ENCODE measurements around the gene PSMA3. TPM values are rescaled to one million over a fixed set of nuclear protein-coding genes. Genes with fewer than 3 reads are reported as not detected.
A peak's percentile ranks its signal among the peaks of the same experiment; 100 is the strongest.

The PSMA3 gene
- polyA plus RNA-seq, 4 donors = 133 to 206 (median 171) TPM

GRCh38 chr14:58215191-58215914 is 29.3 kb upstream of the PSMA3 start:
- H3K36me3 ChIP-seq (ENCODE audit: control insufficient read depth in 3 of 3, insufficient read depth in 2 of 3, low read depth in 1 of 3, low read length in 3 of 3) = peaks cover 6 to 24% (median 9%) of the 10 kb centered on the region in 3 donors
- no peaks in the 10 kb centered on the region for H3K4me1 ChIP-seq (ENCODE audit: control insufficient read depth in 3 of 3, insufficient read depth in 2 of 3, low read depth in 1 of 3, low read length in 2 of 3)
- no peaks in the 10 kb centered on the region for H3K27me3 ChIP-seq (ENCODE audit: control insufficient read depth in 3 of 3, insufficient read depth in 3 of 3, low read length in 3 of 3)
- no peak for DNase-seq
- no peak for FAIRE-seq
- no peaks in the 10 kb centered on the region for H3K9me3 ChIP-seq (ENCODE audit: control insufficient read depth in 2 of 2, insufficient read depth in 1 of 2, low read depth in 1 of 2, low read length in 1 of 2)
- 87 to 97% (median 92%) methylated on average over 2 of the region's 2 CpGs for WGBS, 3 donors
- no peak overlapping the region for H3K4me3 ChIP-seq (ENCODE audit: low read depth in 1 of 3, low read length in 3 of 3)
- no peak overlapping the region for H3K27ac ChIP-seq (ENCODE audit: low read depth in 1 of 3, low read length in 2 of 3)

GRCh38 chr14:58216544-58216943 is 28.1 kb upstream of the PSMA3 start:
- no peak for DNase-seq
- peaks cover 3 to 28% (median 9%) of the 10 kb centered on the region in 3 donors for H3K36me3 ChIP-seq (ENCODE audit: control insufficient read depth in 3 of 3, insufficient read depth in 2 of 3, low read depth in 1 of 3, low read length in 3 of 3)
- H3K4me1 ChIP-seq (ENCODE audit: control insufficient read depth in 3 of 3, insufficient read depth in 2 of 3, low read depth in 1 of 3, low read length in 2 of 3) = no peaks in the 10 kb centered on the region
- H3K9me3 ChIP-seq (ENCODE audit: control insufficient read depth in 2 of 2, insufficient read depth in 1 of 2, low read depth in 1 of 2, low read length in 1 of 2) = no peaks in the 10 kb centered on the region
- 82 to 90% (median 86%) methylated on average over 2 of the region's 2 CpGs for WGBS, 3 donors
- H3K27me3 ChIP-seq (ENCODE audit: control insufficient read depth in 3 of 3, insufficient read depth in 3 of 3, low read length in 3 of 3) = no peaks in the 10 kb centered on the region
- no peak overlapping the region for H3K27ac ChIP-seq (ENCODE audit: low read depth in 1 of 3, low read length in 2 of 3)
- H3K4me3 ChIP-seq (ENCODE audit: low read depth in 1 of 3, low read length in 3 of 3) = no peak overlapping the region
- FAIRE-seq = no peak

- no peak overlapping the region for H3K27ac ChIP-seq (ENCODE audit: low read depth in 1 of 3, low read length in 2 of 3)
- H3K4me3 ChIP-seq (ENCODE audit: low read depth in 1 of 3, low read length in 3 of 3) = no peak overlapping the region
- no peaks in the 10 kb centered on the region for H3K4me1 ChIP-seq (ENCODE audit: control insufficient read depth in 3 of 3, insufficient read depth in 2 of 3, low read depth in 1 of 3, low read length in 2 of 3)
- no peaks in the 10 kb centered on the region for H3K9me3 ChIP-seq (ENCODE audit: control insufficient read depth in 2 of 2, insufficient read depth in 1 of 2, low read depth in 1 of 2, low read length in 1 of 2)
- no peaks in the 10 kb centered on the region for H3K27me3 ChIP-seq (ENCODE audit: control insufficient read depth in 3 of 3, insufficient read depth in 3 of 3, low read length in 3 of 3)
- DNase-seq (no peak), FAIRE-seq (no peak)
- peaks cover 0 to 37% (median 2%) of the 10 kb centered on the region in 3 donors for H3K36me3 ChIP-seq (ENCODE audit: control insufficient read depth in 3 of 3, insufficient read depth in 2 of 3, low read depth in 1 of 3, low read length in 3 of 3)
- 96 to 98% (median 97%) methylated on average over 5 of the region's 5 CpGs for WGBS, 3 donors
Observed at GRCh38 chr14:58227096-58227819, 17.4 kb upstream of the PSMA3 start.

DNA sequence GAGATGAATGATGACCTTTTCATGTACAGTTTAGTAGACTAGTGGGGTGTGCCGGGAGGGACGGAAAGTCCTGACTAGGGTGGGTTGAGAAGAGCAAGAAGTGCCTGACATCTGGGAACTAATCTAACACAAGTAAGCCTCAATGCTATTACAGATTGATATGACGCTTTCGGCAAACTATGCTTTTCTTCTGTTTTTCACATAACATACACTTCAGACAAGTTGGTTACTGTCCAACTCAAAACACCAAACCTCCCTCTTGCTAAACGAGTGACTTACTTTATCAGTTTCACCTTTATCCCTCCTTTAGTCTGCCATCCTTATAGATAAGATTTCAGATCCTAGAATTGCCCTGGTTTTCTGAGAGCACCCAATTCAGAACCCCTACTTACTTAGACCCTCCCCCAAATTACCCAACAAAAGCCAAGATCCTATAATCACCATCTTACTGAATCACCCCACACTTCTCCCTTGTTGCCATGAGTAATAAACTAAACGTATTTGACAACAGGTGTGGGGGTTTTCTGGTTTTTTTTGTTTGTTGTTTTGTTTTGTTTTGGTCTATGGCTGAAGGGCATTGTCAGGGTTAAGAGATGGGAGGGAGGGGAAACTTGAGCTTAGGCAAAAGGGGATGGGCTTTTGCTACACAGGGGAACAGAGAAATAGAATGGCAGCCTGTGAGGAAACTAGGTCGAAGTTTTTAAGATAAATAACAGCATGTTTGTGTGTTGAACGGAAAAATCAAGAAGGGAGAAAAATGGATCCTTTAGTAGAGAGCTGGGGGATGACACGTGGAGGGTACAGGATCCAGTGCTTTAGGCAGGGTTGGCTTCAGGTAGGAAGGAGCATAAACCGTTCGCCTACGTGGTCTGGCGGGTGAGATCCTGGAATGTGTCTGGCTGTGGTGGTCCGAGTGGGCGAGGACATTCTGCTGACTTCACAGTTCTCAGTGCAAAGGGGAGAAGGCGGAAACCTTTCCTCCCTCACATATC is 6.1 kb upstream of the PSMA3 start:
- H3K9me3 ChIP-seq (ENCODE audit: control insufficient read depth in 2 of 2, insufficient read depth in 1 of 2, low read depth in 1 of 2, low read length in 1 of 2) = no peaks in the 10 kb centered on the region
- FAIRE-seq = no peak
- peaks cover 0 to 7% (median 0%) of the 10 kb centered on the region in 3 donors for H3K4me1 ChIP-seq (ENCODE audit: control insufficient read depth in 3 of 3, insufficient read depth in 2 of 3, low read depth in 1 of 3, low read length in 2 of 3)
- DNase-seq = peak in 1 of 2 donors; percentile 40
- WGBS, 3 donors = 28 to 38% (median 33%) methylated on average over 16 of the region's 16 CpGs
- peak overlapping the region in 2 of 3 donors; percentile 42 to 53 for H3K27ac ChIP-seq (ENCODE audit: low read depth in 1 of 3, low read length in 2 of 3)
- no peaks in the 10 kb centered on the region for H3K27me3 ChIP-seq (ENCODE audit: control insufficient read depth in 3 of 3, insufficient read depth in 3 of 3, low read length in 3 of 3)
- H3K36me3 ChIP-seq (ENCODE audit: control insufficient read depth in 3 of 3, insufficient read depth in 2 of 3, low read depth in 1 of 3, low read length in 3 of 3) = no peaks in the 10 kb centered on the region
- H3K4me3 ChIP-seq (ENCODE audit: low read depth in 1 of 3, low read length in 3 of 3) = peak overlapping the region in 2 of 3 donors; percentile 56 to 71

DNA sequence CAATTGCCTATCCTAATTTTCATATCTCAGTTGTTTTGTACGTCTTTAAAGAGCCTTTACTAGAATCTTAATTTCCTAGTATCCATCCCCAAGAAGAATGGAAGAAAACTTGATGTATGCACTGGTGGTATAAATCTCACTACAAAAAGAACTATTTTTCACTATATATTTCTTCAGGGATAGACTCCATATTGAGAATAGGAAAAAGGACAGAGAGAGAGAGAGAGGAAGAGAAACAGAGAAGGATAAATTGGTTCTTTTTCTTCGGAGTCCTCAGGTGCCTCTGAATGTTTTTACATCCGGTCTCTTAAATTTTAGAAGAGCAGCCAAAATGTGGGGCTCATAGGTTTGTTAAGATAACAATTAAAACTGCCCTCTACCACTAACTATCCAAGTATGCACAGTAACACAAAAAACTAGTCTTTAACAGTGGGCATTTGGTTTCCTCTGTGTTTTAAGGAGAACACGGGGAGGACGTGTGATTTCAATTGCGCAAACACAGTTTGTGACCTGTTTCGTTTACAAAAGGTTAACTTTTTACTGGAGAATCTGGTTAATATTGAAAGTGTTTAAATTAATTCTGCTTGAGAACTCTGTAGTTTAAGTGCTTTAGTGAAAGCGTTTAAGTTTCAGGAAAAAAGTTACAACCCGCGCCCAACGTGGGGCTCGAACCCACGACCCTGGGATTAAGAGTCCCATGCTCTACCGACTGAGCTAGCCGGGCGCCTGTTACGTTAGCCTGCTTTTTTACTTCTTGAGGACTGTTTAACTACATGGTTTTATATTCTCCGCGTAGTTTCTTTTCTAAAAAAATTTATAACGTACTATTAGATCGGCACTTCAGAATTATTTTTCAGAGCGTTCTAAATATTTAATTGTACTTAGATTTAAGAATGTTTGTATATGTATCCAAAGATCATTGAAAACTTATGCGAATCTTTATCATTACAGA is 5.1 kb upstream of the PSMA3 start:
- WGBS, 3 donors = 0 to 2% (median 1%) methylated on average over 23 of the region's 23 CpGs
- no peaks in the 10 kb centered on the region for H3K9me3 ChIP-seq (ENCODE audit: control insufficient read depth in 2 of 2, insufficient read depth in 1 of 2, low read depth in 1 of 2, low read length in 1 of 2)
- peaks cover 0 to 7% (median 0%) of the 10 kb centered on the region in 3 donors for H3K4me1 ChIP-seq (ENCODE audit: control insufficient read depth in 3 of 3, insufficient read depth in 2 of 3, low read depth in 1 of 3, low read length in 2 of 3)
- peak; percentile 74 for FAIRE-seq
- no peaks in the 10 kb centered on the region for H3K36me3 ChIP-seq (ENCODE audit: control insufficient read depth in 3 of 3, insufficient read depth in 2 of 3, low read depth in 1 of 3, low read length in 3 of 3)
- H3K27me3 ChIP-seq (ENCODE audit: control insufficient read depth in 3 of 3, insufficient read depth in 3 of 3, low read length in 3 of 3) = no peaks in the 10 kb centered on the region
- DNase-seq = peak; percentile 77 to 81
- H3K27ac ChIP-seq (ENCODE audit: low read depth in 1 of 3, low read length in 2 of 3) = peak overlapping the region in 2 of 3 donors; percentile 53 to 85
- peak overlapping the region; percentile 49 to 71 (median 58) for H3K4me3 ChIP-seq (ENCODE audit: low read depth in 1 of 3, low read length in 3 of 3)

DNA sequence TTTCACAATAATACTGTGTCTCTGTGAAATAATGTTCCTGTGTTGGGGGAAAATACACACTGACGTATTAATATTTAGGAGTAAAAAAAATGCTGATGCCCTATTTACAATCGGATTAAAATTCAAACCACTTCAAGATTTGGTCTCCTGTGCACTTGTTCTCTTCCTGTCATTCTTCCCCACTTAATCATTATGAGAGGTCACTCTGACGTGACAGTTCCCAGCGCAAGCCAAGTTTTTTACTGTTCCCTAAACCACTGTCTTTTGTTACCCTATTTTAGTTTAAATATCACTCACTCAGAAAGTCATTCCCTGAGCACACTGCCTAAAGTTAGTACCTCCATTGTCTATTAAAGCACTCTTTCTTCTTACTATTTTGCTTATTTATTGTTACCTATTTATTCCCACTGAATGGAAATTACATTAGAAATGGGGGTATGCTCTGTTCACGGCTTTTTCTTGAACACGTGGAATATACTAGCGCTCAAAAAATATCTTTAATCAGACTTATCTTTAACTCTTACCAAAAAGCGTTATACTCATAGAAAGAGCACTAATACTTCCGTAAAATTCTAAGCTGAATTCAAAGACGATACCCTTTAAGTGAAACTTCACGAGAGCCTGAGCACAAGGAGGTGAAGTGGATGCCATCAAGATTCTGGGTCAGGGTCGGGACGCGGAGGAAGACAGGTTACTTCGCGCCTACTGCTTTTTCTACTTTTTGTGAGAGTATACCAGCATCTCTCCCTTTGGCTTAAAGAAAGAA is 670 bp upstream of the PSMA3 start:
- peak in 1 of 2 donors; percentile 58 for DNase-seq
- Histone ChIP-seq H3K4me1 (ENCODE audit: control insufficient read depth in 3 of 3, insufficient read depth in 2 of 3, low read depth in 1 of 3, low read length in 2 of 3) (peaks cover 2 to 11% (median 3%) of the 10 kb centered on the region in 3 donors), H3K9me3 (ENCODE audit: control insufficient read depth in 2 of 2, insufficient read depth in 1 of 2, low read depth in 1 of 2, low read length in 1 of 2) (no peaks in the 10 kb centered on the region), H3K36me3 (ENCODE audit: control insufficient read depth in 3 of 3, insufficient read depth in 2 of 3, low read depth in 1 of 3, low read length in 3 of 3) (peaks cover 0 to 8% (median 0%) of the 10 kb centered on the region in 3 donors), H3K27ac (ENCODE audit: low read depth in 1 of 3, low read length in 2 of 3) (peak overlapping the region; percentile 75 to 99 (median 92)), H3K4me3 (ENCODE audit: low read depth in 1 of 3, low read length in 3 of 3) (peak overlapping the region in 2 of 3 donors; percentile 59 to 81), H3K27me3 (ENCODE audit: control insufficient read depth in 3 of 3, insufficient read depth in 3 of 3, low read length in 3 of 3) (no peaks in the 10 kb centered on the region)
- FAIRE-seq = no peak
- WGBS, 3 donors = 0 to 1% (median 1%) methylated on average over 16 of the region's 16 CpGs

- DNase-seq (no peak), FAIRE-seq (no peak)
- Histone ChIP-seq H3K27ac (ENCODE audit: low read depth in 1 of 3, low read length in 2 of 3) (peak overlapping the region in 2 of 3 donors; percentile 92 to 99), H3K4me1 (ENCODE audit: control insufficient read depth in 3 of 3, insufficient read depth in 2 of 3, low read depth in 1 of 3, low read length in 2 of 3) (peaks cover 2 to 11% (median 3%) of the 10 kb centered on the region in 3 donors), H3K9me3 (ENCODE audit: control insufficient read depth in 2 of 2, insufficient read depth in 1 of 2, low read depth in 1 of 2, low read length in 1 of 2) (no peaks in the 10 kb centered on the region), H3K36me3 (ENCODE audit: control insufficient read depth in 3 of 3, insufficient read depth in 2 of 3, low read depth in 1 of 3, low read length in 3 of 3) (peaks cover 0 to 18% (median 3%) of the 10 kb centered on the region in 3 donors), H3K4me3 (ENCODE audit: low read depth in 1 of 3, low read length in 3 of 3) (peak overlapping the region; percentile 72 to 81 (median 80)), H3K27me3 (ENCODE audit: control insufficient read depth in 3 of 3, insufficient read depth in 3 of 3, low read length in 3 of 3) (no peaks in the 10 kb centered on the region)
- 0% methylated on average over 3 of the region's 3 CpGs for WGBS, 3 donors
Observed at GRCh38 chr14:58245562-58245961, 919 bp downstream of the PSMA3 start.

All from small intestine (tissue), 7 donors.